A673 (cell line): ENCODE measurements around the gene LIAS. TPM values are rescaled to one million over a fixed set of nuclear protein-coding genes. Genes with fewer than 3 reads are reported as not detected.
A peak's percentile ranks its signal among the peaks of the same experiment; 100 is the strongest.

Source experiments
- BruUV-seq: library from RNA; stranded (reverse); fragments of 400-500 nt; replicated peaks from 2 replicates; lab custom pipeline; 2021; lab: Mats Ljungman, UMichigan
- CTCF ChIA-PET: fragments of 300-600 bp; sonication (Branson Sonifier 250); formaldehyde crosslinking; loops from one replicate; lab custom pipeline; 2022; ENCODE audit warnings: antibody characterized with exemption; lab: Charles Lee
- POLR2A ChIA-PET: fragments of 300-600 bp; sonication (Branson Sonifier 250); formaldehyde crosslinking; loops from one replicate; lab custom pipeline; 2022; ENCODE audit warnings: antibody characterized with exemption; ENCODE audit not compliant: low non-redundant PET; lab: Charles Lee
- DNase-seq: peaks from one replicate; pipeline ENCODE4 v3.0.0-alpha.2; 2015; ENCODE audit warnings: low spot score
- H3K27ac ChIP-seq: fragments of 200-600 bp; sonication (generic); 2 replicates; pipeline ENCODE4 v1.5.1; 2016; ENCODE audit warnings: mixed run types, low read depth, mild to moderate bottlenecking, mixed read lengths, antibody characterized with exemption, low read length; ENCODE audit not compliant: poor library complexity, severe bottlenecking
- H3K27me3 ChIP-seq: fragments of 200-600 bp; sonication (generic); replicated peaks from 2 replicates; pipeline ENCODE4 v1.6.1; 2017; ENCODE audit warnings: mixed run types, low read depth, mild to moderate bottlenecking, mixed read lengths, antibody characterized with exemption, low read length; ENCODE audit not compliant: insufficient read depth, poor library complexity
- H3K36me3 ChIP-seq: fragments of 200-600 bp; sonication (generic); 2 replicates; pipeline ENCODE4 v1.6.1; 2016; ENCODE audit warnings: mixed run types, mild to moderate bottlenecking, mixed read lengths, antibody characterized with exemption, low read length; ENCODE audit not compliant: insufficient read depth, poor library complexity, severe bottlenecking
- H3K4me1 ChIP-seq: fragments of 200-600 bp; sonication (generic); 2 replicates; pipeline ENCODE4 v1.6.1; 2017; ENCODE audit warnings: mixed run types, mild to moderate bottlenecking, mixed read lengths, antibody characterized with exemption, low read length; ENCODE audit not compliant: insufficient read depth, poor library complexity, severe bottlenecking
- H3K4me3 ChIP-seq: fragments of 200-600 bp; sonication (generic); 2 replicates; pipeline ENCODE4 v1.5.1; 2016; ENCODE audit warnings: low read depth, mixed run types, mild to moderate bottlenecking, mixed read lengths, low read length; ENCODE audit not compliant: poor library complexity, severe bottlenecking
- H3K9me3 ChIP-seq: fragments of 200-600 bp; sonication (generic); 2 replicates; pipeline ENCODE4 v1.6.1; 2016; ENCODE audit warnings: mixed run types, low read depth, mild to moderate bottlenecking, mixed read lengths, antibody characterized with exemption, low read length; ENCODE audit not compliant: poor library complexity, severe bottlenecking
- EZH2 ChIP-seq: fragments of 200-600 bp; sonication (generic); IDR thresholded peaks from 2 replicates; pipeline ENCODE4 v1.6.1; 2017; ENCODE audit warnings: borderline replicate concordance, low read depth, mild to moderate bottlenecking, mixed read lengths, antibody characterized with exemption, low read length; ENCODE audit not compliant: poor library complexity, severe bottlenecking
- intact Hi-C: fragments of 100-400 bp; cut with micrococcal nuclease; formaldehyde crosslinking; loops from one replicate; pipeline ENCODE4 v1.10.0; 2022; ENCODE audit not compliant: unreplicated experiment
- total RNA-seq: library from RNA; stranded (reverse); gene quantifications from 2 replicates; pipeline ENCODE4 v1.2.3, GENCODE V29; 2021
- TF ChIP-seq, protein P1 (sequence below): fragments of 300-800, 200-600 bp; sonication (generic); conservative IDR thresholded peaks from 2 replicates; pipeline ENCODE4 v1.5.1; 2017; ENCODE audit warnings: low read depth, mild to moderate bottlenecking, antibody characterized with exemption, low read length, moderate library complexity, mixed read lengths

The LIAS gene
- total RNA-seq, 1 experiment from 2014 or later, result 19.1 TPM

DNA sequence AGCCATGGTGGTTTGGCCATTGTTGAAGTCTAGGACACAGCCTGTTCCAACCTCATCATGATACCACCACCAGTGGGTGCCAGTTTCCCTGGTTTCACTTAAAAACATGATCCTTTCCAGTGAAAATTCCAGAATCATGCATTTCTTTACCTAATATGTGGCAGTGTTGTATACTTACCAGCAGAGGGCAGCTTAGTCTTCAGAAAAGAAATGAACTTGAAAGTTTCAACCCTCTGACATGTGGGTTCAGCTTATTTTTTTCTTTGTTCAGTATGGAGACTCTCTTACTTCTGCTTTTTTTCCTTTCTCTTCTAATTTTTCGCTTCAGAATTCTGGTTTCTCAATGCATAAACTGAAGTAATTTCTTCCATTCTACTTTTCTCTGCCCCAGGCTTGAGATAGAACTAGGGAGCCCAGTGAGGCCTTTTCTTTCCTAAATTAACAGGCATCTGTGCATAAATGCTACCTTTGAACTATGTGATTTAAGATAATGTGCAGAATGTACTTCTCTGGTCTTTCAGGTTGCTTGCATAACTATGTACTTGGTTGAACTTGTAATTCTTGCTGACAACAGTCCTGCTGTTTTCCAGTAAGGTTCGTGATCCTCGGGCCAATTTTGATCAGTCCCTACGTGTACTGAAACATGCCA is 10.7 kb downstream of the LIAS start:
- Histone ChIP-seq H3K4me1 (peaks cover 8% of the 10 kb centered on the region), H3K36me3 (peaks cover 9% of the 10 kb centered on the region), H3K27ac (peak overlapping the region; percentile 28), H3K27me3 (no peaks in the 10 kb centered on the region), H3K4me3 (no peak overlapping the region), H3K9me3 (no peaks in the 10 kb centered on the region)
- BruUV-seq, result no TSS peak
- intact Hi-C loops, result loop anchor here (1.0 to 10.0 kb wide), 4 partner anchors 169 to 855 kb away; partner anchors contain the start of genes N4BP2 and SMIM14
- CTCF ChIA-PET, result interaction anchor here (0.5 to 1.2 kb wide), 11 partner anchors 9 to 1249 kb away, joined by 3 to 8 read pairs (median 3); partner anchors contain the start of genes LIAS, N4BP2, RPL9 and UGDH
- TF ChIP-seq, protein P1, sequence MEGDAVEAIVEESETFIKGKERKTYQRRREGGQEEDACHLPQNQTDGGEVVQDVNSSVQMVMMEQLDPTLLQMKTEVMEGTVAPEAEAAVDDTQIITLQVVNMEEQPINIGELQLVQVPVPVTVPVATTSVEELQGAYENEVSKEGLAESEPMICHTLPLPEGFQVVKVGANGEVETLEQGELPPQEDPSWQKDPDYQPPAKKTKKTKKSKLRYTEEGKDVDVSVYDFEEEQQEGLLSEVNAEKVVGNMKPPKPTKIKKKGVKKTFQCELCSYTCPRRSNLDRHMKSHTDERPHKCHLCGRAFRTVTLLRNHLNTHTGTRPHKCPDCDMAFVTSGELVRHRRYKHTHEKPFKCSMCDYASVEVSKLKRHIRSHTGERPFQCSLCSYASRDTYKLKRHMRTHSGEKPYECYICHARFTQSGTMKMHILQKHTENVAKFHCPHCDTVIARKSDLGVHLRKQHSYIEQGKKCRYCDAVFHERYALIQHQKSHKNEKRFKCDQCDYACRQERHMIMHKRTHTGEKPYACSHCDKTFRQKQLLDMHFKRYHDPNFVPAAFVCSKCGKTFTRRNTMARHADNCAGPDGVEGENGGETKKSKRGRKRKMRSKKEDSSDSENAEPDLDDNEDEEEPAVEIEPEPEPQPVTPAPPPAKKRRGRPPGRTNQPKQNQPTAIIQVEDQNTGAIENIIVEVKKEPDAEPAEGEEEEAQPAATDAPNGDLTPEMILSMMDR, result peak; percentile 93
- TF ChIP-seq EZH2, result no peak
- peak; percentile 92 for DNase-seq
- POLR2A ChIA-PET, result interaction anchor here (0.6 to 0.9 kb wide), 3 partner anchors 10 to 118 kb away, joined by 3 to 6 read pairs (median 3); no protein-coding TSS in a partner anchor

DNA sequence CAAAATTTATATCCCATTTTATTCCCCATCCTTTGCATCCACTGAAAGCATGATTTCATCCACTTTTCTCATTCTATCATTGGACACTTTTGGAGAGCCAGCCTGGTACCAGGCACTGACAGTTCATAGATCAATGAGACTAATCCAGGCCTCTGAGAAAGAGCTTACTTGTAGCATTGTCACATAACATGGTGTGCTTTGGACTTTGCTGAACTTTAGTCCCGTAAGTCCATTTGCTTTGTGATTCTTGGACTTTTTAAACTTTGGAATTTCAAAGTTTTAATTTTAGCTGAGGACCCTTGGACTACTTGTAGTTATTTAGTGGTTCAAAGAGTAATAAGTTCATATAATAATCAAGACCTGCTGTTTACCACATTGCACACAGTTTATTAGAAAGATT is 11.5 kb downstream of the LIAS start:
- intact Hi-C loops, result no loop called here

DNA sequence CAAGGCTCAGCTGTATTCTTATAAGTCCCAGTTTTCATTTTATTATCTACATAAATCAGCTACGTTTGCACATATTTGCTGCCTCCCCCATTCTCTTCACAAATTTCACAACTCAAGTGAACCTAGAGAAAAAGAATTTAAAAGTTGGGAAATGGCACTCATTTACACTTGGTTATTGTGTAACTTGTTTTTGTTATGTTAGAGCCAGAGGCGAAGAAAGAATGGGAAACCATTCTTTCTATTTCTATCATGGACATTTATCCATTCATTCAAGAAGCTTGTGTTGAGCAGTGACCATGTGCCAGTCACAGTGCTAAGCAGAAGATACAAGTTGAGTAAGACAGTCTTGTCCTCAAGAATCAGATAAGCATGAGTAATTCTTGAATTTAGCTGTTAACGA is 13.5 kb downstream of the LIAS start:
- POLR2A ChIA-PET, result interaction anchor here (0.8 kb wide), 1 partner anchor 124 kb away, joined by 4 read pairs; no protein-coding TSS in a partner anchor
- TF ChIP-seq, protein P1, result no peak
- no peak for TF ChIP-seq EZH2
- Histone ChIP-seq H3K27ac (no peak overlapping the region), H3K36me3 (peaks cover 5% of the 10 kb centered on the region), H3K4me3 (no peak overlapping the region), H3K27me3 (no peaks in the 10 kb centered on the region), H3K9me3 (no peaks in the 10 kb centered on the region), H3K4me1 (peaks cover 8% of the 10 kb centered on the region)
- no peak for DNase-seq
- BruUV-seq, result no TSS peak
- CTCF ChIA-PET, result no interaction called here
- intact Hi-C loops, result no loop called here

More for the DNA sequence above, 11.5 kb downstream of the LIAS start:
- no peak for DNase-seq
- TF ChIP-seq EZH2, result no peak
- TF ChIP-seq, protein P1, result no peak
- POLR2A ChIA-PET, result no interaction called here
- no peaks in the 10 kb centered on the region for H3K9me3 ChIP-seq
- H3K36me3 ChIP-seq, result peaks cover 5% of the 10 kb centered on the region
- no TSS peak for BruUV-seq
- H3K4me1 ChIP-seq, result peaks cover 8% of the 10 kb centered on the region
- H3K4me3 ChIP-seq, result no peak overlapping the region
- H3K27me3 ChIP-seq, result no peaks in the 10 kb centered on the region
- CTCF ChIA-PET, result no interaction called here
- H3K27ac ChIP-seq, result no peak overlapping the region
